ENCODE results near the gene SHLD1.

Gene SHLD1

GRCh38 chr20:5820738-5821137, 70.5 kb downstream of the SHLD1 start:
- DNase-seq (ENCODE audit: low read depth) = no peak

GRCh38 chr20:5821627-5822215, 71.5 kb downstream of the SHLD1 start:
- DNase-seq (ENCODE audit: low read depth) = no peak

GRCh38 chr20:5822569-5822968, 72.4 kb downstream of the SHLD1 start:
- DNase-seq (ENCODE audit: low read depth) = no peak

- DNase-seq (ENCODE audit: low read depth) = no peak
These were observed 75.0 kb downstream of the SHLD1 start for GRCh38 chr20:5825130-5825719.

- no peak for DNase-seq (ENCODE audit: low read depth)
These were observed 77.1 kb downstream of the SHLD1 start for GRCh38 chr20:5827098-5827853.

GRCh38 chr20:5827861-5828260, 77.7 kb downstream of the SHLD1 start:
- DNase-seq (ENCODE audit: low read depth) = no peak

- DNase-seq (ENCODE audit: low read depth) = no peak
These were observed 79.1 kb downstream of the SHLD1 start for GRCh38 chr20:5829241-5829809.

- DNase-seq (ENCODE audit: low read depth) = no peak
These were observed 81.5 kb downstream of the SHLD1 start for GRCh38 chr20:5831539-5832237.

- no peak for DNase-seq (ENCODE audit: low read depth)
These were observed 83.2 kb downstream of the SHLD1 start for GRCh38 chr20:5833309-5833941.

- no peak for DNase-seq (ENCODE audit: low read depth)
These were observed 84.3 kb downstream of the SHLD1 start for GRCh38 chr20:5834436-5835005.

GRCh38 chr20:5835321-5835821, 85.2 kb downstream of the SHLD1 start:
- DNase-seq (ENCODE audit: low read depth) = peak; percentile 16

- peak; percentile 24 for DNase-seq (ENCODE audit: low read depth)
These were observed 85.7 kb downstream of the SHLD1 start for GRCh38 chr20:5835871-5836270.

- no peak for DNase-seq (ENCODE audit: low read depth)
These were observed 86.4 kb downstream of the SHLD1 start for GRCh38 chr20:5836569-5836968.

- DNase-seq (ENCODE audit: low read depth) = no peak
These were observed 90.3 kb downstream of the SHLD1 start for GRCh38 chr20:5840411-5841002.

- no peak for DNase-seq (ENCODE audit: low read depth)
These were observed 91.3 kb downstream of the SHLD1 start for GRCh38 chr20:5841522-5841921.

GRCh38 chr20:5842465-5842864, 92.3 kb downstream of the SHLD1 start:
- DNase-seq (ENCODE audit: low read depth) = no peak

GRCh38 chr20:5843054-5843592, 92.9 kb downstream of the SHLD1 start:
- no peak for DNase-seq (ENCODE audit: low read depth)

- no peak for DNase-seq (ENCODE audit: low read depth)
These were observed 94.0 kb downstream of the SHLD1 start for GRCh38 chr20:5844063-5844681.

GRCh38 chr20:5845681-5846615, 95.7 kb downstream of the SHLD1 start:
- DNase-seq (ENCODE audit: low read depth) = no peak

Data from GM04504 (cell line).